IPS-NIHi7 (cell line): Measurements from ENCODE around the gene ERCC3.
"Not testable (repeated sequence)": the region's sequence is repeated elsewhere in the genome, so short reads cannot be mapped to it uniquely, and the experiment has no call there.

Source experiments
- DNase-seq: peaks from one replicate; pipeline ENCODE4 v3.0.0; 2012; ENCODE audit warnings: mixed read lengths; ENCODE audit errors: extremely low spot score

ERCC3 gene

DNA sequence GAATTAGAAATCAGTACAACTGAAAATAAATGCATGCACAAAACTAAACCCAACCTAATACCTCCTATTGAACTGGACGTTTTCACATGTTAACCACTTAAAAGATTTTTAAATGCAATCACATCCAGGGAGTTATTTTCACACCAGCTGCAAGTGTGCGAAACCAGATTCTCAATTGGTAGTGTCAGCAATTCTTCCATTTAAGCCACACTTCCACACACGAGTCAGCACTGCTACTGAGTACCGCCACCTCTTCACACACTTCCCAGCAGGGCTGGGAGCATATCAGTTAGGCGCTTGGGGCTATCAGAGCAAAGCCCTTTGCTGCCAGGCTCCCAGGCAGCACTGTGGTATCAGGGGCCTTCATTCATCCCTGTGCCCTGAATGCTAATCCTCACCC is 14.2 kb downstream of the ERCC3 start:
- DNase-seq, result no peak

DNA sequence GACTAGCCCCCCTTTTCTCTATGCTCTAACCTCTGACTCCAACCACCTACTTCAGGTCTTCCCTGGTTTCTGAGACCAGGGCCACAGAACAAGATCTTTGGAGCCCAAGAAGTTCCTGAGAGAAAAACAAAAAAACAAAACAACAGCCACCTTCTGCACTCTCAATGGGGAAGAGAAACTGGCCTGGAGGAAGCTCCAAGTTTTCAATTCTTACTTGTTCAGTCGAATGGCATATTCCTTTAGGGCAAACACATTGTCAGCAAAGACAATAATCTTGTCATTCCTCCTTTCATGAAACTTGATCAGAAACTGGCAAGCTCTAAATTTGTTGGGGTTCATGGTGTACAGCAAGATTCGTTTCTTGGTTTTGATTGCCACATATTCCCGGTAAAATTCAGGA is 15.0 kb downstream of the ERCC3 start:
- DNase-seq, result no peak

DNA sequence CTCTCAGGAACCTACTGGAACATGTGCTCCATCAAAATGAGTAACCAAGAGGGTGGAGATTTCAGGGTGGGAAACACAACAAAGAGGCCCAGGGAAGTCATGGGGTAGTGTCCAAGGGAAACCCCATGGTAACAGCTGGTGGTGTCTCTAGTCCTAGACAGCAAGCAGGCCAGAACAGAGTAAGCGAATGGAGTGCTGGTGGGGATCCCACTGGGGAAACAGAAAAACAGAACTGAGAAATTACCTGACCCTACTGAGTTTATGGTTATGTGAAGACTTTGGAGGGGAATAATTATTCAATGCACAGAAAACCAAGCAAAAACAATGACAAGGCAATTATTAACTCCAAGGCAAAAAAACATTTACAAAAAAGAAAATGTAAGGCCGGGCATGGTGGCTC is 16.9 kb downstream of the ERCC3 start:
- DNase-seq, result no peak

DNA sequence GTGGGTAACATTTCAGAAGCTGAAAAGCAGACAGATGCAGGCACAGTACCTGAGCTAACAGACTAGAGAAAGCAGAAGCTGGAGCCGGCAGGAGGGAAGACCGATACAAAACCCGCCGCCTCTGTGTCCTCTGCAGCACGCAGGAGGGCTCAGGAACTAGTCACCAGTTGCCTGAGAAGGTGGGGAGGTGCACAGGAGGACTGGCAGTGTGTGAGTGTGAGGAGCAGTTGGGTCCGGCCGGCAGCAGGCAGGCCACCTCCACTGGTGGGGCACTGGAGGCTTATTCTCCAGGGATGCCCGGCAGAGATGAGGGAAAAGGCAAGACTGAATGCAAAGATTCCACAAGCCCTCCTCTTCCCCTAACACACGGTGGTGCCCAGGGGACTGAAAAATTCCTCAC is 18.2 kb downstream of the ERCC3 start:
- no peak for DNase-seq

DNA sequence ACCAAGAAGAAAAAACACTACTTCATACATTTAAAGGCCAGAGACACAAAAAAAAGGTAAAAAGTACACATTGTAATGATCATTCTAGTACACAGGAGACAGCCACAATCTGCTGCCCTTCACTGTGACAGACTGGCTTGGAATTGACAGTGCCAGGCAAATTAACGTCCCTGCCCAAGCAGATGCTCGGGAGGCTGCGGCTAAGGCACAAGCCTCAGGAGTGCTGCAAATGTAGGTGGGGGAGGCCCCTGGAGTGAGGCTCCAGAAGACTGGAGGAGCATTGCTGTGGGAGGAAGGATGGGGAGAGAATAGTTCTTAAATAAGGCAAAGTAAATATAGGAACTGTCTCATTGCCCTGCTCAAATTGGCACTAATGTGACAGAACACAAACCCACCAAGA is 18.6 kb downstream of the ERCC3 start:
- DNase-seq, result no peak

DNA sequence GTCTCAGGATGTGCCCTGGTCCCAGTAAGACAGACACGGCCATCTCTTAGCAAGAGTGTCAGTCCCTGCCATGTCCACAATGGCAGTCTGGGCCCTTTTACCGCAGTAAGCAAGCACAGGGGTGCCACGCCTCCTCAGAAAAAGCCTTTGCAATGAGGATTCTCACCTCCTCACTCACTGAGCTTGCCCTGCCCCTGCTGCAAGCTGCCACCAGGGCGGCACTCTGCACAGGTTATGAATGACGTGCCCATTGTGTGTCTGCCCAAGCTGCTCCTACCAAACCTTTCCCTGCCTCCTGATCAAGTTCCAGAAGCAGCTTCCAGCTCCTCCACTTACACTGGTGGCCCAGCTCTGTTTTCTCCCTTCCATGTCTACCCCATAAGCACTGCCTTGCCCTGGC is 23.3 kb downstream of the ERCC3 start:
- DNase-seq, result no peak

DNA sequence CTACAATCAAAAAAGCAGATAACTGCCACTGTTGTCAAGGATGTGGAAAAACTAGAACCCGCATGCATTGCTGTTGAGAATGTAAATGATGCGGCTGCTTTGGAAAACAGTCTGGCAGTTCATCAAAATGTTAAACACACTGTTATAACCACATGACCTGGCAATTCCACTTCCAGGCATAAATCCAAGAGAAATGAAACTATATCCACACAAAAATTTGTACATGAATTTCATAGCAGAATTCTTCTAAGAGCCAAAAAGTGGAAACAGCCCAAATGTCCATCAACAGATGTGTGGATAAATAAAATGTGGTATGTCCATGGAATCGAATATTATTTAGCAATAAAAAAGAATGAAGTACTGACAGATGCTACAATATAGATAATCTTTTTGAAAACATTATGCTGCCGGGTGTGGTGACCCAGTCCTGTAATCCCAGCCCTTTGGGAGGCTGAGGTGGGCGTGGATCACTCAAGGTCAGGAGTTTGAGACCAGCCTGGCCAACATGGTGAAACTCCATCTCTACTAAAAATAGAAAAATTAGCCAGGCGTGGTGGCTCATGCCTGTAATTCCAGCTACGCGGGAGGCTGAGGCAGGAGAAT is 32.0 kb downstream of the ERCC3 start:
- no peak for DNase-seq

DNA sequence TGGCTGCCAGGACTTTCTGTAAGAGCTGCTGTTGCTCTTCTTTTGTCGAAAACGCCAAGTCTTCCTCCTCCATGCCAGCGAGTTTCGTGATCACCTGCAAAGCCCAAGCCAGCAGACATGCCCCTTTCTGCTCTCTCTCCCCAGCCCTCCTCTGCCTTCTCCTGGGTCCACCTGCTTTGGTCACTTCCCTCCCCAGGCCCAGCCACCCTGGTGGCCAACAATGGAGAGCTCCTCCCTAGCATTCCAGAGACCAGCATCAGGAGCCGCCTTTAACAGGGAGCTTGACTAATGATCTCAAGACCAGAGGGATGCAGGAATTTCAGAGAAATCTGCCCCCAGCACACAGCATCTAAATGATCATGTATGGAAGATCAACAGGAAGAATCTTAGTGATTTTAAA is 34.6 kb downstream of the ERCC3 start:
- DNase-seq, result no peak

DNA sequence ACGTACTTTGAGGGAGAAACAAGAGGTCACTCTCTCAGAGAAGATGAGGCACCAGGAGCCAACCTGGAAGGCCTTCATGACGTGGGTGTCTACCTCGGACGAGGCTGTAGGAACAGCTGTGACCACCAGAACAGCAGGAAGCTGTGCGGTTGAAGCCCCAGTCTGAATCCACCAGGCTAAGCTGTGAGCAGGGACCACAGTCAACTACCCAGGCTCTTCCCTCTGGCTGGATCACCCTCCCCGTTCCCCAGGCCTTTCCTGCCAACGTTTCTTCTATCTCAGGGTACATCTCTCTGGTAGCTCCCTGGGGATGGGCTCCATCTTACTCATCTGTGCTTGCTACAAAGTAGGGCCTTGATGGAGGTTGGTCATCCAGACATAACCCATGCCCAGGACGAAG is 37.1 kb downstream of the ERCC3 start:
- no peak for DNase-seq

DNA sequence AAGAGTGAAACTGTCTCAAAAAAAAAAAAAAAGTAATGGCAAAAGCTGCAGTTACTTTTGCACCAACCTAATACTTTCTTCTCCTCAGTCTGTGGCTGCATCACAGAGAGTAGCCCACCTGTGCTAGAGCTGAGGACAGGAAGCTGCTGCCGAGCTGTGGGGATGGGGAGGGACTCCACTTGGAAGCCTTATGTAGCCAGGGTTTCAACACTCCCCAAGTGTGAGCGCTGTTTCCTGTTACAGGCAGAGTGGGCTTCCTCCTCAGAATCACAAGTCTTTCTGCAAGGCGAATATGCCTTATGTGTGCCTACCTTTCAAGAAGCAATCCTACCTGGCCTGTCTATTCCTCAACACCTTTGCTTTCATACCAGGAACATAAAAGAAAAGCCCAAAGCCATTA is 37.6 kb downstream of the ERCC3 start:
- DNase-seq, result no peak

DNA sequence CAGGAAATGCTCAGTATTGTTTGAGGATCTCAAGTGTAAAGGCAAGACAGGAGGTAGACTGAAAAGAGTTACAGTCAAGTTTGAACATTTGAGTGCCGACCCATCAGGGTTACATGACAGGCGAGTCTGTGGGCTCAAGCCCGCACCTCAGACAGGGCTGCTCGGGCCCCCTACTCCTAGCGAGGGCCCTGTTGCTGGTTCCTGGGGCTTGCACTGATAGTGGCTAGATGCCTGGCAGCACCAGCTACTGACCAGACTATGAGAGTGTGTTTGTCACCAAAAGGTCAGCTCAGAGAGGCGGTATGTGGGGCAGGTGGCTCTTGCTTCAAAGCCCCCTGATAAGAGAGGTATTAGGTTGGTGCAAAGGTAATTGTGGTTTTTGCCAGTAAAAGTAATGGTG is 38.2 kb downstream of the ERCC3 start:
- DNase-seq, result no peak

DNA sequence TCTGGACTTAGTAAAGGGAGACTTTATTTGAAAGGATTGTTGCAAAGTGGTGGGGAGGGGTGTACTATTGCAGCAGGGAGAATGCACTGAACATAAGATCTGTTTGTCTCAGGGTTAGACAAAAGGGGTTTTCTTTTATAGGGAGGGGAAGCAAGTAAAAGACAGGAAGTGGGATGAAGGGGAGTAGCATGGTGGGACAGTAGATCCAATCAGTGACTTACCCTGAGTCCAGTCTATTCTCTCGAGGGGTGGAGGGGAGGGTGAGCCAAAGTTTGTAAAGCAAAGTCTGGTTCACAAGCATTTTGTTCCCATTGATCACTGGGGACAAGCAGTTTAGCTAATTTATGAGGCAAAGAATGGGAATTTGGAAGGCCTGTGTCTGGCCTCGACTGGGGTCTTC is 38.8 kb downstream of the ERCC3 start:
- DNase-seq, result no peak

DNA sequence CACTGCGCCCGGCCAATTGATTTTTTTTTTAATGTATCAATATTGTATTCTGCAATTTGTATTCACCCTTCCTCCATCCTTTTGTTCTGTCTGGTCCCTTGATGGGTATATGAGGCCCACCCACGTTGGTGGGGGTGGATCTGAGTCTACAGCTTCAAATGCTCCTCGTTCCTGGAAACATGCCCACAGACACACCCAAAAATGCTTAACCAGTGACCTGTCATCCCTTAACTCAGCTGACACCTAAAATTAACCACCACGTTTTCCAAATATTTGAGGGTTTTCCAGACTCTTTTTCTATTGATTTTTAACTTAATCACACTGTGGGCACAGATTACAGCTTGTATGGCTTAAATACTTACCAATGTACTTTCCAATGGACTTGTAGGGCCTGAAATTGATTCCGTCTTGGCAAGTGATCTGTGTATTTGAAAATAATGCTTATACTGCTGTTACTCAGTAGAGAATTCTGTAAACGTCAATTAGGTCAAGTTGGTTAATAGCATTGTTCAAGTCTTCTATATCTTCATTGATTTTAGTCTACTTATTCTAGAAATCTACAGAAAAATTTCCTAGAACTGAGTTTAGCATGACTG is 39.5 kb downstream of the ERCC3 start:
- no peak for DNase-seq

DNA sequence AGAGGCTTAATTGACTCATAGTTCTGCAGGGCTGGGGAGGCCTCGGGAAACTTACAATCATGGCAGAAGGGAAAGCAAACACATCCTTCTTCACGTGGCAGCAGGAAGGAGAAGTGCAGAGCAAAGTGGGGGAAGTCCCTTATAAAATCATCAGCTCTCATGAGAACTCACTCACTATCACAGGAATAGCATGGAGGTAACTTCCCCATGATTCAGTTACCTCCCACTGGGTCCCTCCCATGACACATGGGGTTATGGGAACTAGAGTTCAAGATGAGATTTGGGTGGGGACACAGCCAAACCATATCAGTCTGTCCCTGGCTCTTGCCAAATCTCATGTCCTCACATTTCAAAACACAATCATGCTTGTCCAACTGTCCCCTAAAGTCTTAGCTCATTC is 52.8 kb downstream of the ERCC3 start:
- DNase-seq, result not testable (repeated sequence)

DNA sequence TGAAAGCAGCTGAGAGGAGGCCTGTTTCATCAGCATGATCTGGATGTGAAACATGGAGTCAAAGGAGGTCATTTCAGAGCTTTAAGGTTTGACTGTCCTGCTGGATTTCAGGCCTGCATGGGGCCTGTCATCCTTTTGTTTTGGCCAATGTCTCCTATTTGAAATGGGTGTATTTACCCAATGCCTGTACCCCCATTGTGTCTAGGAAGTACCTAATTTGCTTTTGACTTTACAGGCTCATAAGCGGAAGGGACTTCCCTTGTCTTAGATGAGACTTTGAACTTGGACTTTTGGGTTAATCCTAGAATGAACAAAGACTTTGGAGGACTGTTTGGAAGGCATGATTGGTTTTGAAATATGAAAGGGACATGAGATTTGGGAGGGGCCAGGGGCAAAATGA is 54.5 kb downstream of the ERCC3 start:
- no peak for DNase-seq

DNA sequence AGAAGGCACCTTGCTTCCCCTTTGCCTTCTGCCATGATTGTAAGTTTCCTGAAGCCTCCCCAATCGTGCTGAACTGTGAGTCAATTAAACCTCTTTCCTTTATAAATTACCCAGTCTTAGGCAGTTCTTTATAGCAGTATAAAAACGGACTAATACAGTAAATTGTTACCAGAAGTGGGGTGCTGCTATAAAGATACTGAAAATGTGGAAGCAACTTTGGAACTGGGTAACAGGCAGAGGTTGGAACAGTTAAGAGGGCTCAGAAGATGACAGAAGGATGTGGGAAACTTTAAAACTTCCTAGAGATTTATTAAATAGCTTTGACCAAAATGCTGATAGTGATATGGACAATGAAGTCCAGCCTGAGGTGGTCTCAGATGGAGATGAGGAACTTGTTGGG is 56.2 kb downstream of the ERCC3 start:
- not testable (repeated sequence) for DNase-seq

DNA sequence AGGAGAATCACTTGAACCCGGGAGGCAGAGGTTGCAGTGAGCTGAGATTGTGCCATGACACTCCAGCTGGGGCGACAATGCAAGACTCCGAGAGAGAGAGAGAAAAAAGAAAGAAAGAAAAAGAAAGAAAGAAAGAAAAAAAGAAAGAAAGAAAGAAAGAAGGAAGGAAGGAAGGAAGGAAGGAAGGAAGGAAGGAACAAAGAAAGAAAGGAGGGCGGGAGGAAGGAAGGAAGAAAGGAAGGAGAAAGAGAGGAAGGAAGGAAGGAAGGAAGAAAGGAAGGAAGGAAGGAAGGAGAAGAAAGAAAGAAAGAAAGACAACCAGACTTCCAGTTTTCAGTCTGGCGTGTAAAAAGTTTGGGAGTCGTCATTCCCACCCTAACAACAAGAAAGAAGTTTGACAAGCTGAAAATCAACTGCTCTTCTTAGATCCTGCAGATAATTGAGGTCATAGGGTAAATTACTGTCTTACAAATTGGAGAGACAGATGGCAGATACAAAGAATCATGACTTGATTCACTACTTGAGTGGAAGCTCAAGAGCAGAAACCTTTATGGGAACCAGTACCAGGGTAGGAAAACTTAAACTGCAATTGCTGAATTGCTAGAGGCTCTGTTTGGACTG is 58.8 kb downstream of the ERCC3 start:
- DNase-seq, result no peak

DNA sequence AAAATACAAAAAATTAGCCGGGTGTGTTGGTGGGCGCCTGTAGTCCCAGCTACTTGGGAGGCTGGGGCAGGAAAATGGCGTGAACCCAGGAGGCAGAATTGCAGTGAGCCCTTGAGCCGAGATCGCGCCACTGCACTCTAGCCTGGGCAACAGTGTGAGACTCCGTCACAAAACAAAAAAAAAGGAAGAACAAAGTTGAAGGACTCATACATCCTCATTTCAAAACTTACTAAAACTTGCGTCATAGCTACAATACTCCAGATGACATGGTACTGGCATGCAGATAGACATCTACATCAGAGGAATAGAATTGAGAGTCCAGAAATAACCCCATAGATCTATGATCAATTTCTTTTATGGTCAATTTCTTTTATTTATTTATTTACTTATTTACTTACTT is 60.2 kb downstream of the ERCC3 start:
- no peak for DNase-seq

DNA sequence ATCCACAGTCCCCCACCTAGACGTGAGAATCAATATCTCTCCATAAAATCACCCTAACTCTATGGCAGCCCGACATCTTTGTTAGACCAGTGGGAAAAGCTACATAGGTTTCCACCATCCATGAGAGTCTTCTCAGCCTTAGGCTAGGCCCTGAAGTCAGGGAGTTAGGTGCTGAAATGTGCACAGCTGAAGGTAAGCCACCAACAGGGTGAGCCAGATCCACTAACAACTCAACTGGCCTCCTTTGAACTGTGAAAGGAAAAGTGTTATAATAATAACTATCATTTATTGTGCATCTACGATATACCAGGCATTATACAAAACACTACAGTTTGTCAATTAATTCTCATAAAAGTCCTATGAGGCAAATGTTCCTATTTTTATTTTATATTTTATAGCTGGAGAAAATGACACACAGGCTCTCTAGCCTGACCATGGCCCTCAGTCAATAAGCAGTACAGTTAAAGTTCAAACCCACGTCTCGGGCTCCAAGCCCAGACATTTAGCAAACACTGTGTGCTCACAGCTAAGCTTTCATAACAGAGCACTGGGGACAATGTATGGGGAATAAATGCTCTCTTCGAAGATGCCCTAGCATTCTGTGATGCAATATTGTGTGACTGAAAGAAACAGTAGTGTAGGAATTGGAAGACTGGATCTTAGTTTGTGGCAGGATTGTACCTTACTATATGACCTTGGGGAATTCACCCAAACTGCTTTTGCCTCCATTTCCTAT is 62.6 kb downstream of the ERCC3 start:
- DNase-seq, result no peak

DNA sequence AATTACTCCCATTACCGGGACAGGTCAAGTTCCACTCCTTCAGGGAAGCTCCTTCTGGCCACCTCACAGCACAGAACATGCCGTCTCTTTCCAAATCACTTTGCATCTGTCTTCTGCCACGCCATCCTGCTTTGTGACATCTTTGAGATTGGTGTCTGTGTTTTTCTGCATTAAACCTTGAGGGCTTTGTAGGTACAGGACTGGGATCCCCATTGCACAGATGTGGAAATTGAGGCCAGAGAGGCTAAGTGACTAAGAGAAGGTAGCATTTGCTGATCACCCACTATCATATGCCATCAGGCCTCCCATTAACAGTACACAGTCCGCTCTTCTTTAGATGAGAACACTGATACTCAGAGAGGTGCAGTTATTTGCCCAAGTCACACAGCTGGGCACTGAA is 64.4 kb downstream of the ERCC3 start:
- no peak for DNase-seq

DNA sequence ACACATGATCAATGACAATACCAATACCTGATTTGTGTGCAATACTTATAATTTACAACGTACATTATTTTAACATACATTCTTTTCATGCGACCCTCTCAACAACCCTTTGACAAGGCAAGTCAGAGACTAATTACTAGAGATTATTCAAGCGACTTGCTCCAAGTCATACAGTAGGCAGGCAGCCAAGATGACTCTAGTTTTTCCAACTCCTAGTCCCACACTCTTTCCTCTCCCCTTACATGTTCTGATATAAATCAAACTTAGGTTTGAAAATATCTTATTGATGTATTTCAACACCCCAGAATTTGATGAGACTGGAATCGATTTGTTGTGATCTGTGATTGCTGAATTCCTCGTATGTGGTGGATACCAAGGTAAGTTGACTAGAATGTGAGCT is 65.8 kb downstream of the ERCC3 start:
- DNase-seq, result no peak

DNA sequence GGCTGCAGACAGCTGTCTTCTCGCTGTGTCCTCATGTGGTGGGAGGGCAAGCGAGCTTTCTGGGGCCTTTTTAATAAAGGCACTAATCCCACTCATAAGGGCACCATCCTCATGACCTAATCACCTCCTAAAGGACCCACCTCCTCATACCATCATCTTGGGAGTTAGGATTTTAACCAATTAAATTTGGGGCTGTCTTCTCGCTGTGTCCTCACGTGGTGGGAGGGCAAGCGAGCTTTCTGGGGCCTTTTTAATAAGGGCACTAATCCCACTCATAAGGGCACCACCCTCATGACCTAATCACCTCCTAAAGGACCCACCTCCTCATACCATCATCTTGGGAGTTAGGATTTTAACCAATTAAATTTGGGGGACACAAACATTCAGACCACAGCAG is 66.7 kb downstream of the ERCC3 start:
- not testable (repeated sequence) for DNase-seq
